GM10266 (cell line): ENCODE results near the gene PLCD1.

ENCODE experiments used
- DNase-seq: peaks from one replicate; pipeline ENCODE4 v3.0.0; 2012; ENCODE audit errors: extremely low spot score
- CTCF ChIP-seq: IDR thresholded peaks from 2 replicates; pipeline ENCODE4 v1.5.1; 2012; ENCODE audit warnings: mild to moderate bottlenecking, low read depth; ENCODE audit not compliant: control insufficient read depth, insufficient read depth; ENCODE audit errors: missing control alignments

The PLCD1 gene

GRCh38 chr3:38005076-38006020 is 24.1 kb downstream of the PLCD1 start:
- no peak for DNase-seq
- no peak for TF ChIP-seq CTCF

- no peak for DNase-seq
- peak; percentile 62 for TF ChIP-seq CTCF
Measured at GRCh38 chr3:38004415-38005075, 24.9 kb downstream of the PLCD1 start.

GRCh38 chr3:38003817-38004414 is 25.5 kb downstream of the PLCD1 start:
- TF ChIP-seq CTCF: peak; percentile 9
- DNase-seq: no peak

GRCh38 chr3:38003371-38003816 is 26.0 kb downstream of the PLCD1 start:
- TF ChIP-seq CTCF: peak; percentile 84
- DNase-seq: peak; percentile 74

- no peak for TF ChIP-seq CTCF
- no peak for DNase-seq
Measured at GRCh38 chr3:38002940-38003339, 26.5 kb downstream of the PLCD1 start.

- DNase-seq: no peak
- TF ChIP-seq CTCF: no peak
Measured at GRCh38 chr3:38002291-38002876, 27.1 kb downstream of the PLCD1 start.
